GM21825 (cell line): ENCODE data around the gene SYCE1.

Experiments used
- ATAC-seq: cut with Tn5 transposase; IDR thresholded peaks from one replicate; pipeline ENCODE4 v1.9.1; 2021; ENCODE audit warnings: mild to moderate bottlenecking, moderate library complexity; ENCODE audit not compliant: unreplicated experiment

Gene SYCE1

GRCh38 chr10:133516057-133516456, 49.3 kb downstream of the SYCE1 start:
- no peak for ATAC-seq

DNA sequence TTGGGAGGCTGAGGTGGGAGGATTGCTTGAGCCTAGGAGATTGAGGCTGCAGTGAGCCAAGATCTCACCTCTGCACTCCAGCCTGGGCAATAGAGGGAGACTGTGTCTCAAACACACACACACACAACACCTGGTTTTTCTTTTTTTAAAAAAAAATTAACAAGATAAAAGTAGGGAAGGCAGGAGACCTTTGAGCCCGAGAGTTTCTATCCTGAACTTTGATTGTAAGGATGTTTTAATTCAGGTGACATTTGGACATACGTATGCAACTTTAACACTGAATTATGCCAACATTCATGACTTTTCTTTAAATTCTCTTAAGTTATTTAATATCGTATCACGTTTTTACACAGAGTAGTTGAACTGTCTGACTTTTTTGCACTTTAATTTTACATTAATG, 49.9 kb downstream of the SYCE1 start:
- no peak for ATAC-seq

DNA sequence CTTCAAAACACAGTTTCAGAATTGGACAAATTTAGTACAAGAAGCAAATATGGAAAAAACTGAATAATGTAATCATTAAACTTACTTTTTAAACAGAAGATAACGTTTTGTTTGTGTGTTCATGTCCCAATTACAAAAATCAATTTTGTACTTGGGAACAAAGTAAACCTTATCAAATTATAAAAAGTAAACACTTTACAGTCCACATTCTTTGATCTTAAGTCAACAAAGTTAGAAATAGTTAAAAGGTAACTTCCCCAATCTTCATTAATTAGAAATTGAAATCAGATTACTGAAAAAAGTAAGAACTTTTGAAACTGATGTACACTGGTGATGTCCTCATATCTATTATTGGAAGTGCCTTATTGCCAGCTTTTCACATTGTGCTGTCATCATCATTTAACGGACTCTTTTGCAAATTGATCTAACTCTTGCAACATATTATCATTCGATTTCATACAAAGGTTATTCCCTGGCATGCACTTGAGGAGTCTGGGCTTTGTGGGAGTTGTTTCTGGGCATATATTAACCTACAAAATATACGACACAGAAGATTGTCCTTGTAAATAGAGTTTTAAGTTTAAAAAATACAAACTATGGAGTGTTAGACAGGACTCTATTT, 53.4 kb downstream of the SYCE1 start:
- no peak for ATAC-seq

GRCh38 chr10:133511408-133511807, 54.0 kb downstream of the SYCE1 start:
- no peak for ATAC-seq

DNA sequence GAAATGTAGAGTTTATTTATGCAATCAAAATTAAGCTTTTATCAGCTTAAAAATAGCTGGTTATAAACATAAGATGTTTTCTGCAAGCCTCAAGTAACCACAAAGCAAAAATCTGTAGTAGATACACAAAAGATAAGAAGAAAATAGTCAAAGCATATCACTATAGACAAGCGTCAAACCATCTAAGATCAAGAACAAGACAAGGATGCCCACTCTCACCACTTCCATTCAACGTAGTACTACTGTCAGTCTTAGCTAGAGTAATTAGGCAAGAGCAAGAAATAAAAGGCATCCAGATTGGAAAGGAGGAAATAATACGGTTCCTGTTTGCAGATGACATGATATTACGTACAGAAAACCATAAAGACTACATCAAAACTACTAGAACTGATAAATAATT, 55.7 kb downstream of the SYCE1 start:
- ATAC-seq, result no peak
